Activated T-cell treated with anti-CD3 and anti-CD28 coated beads for 4 hours (primary cell): Measurements from ENCODE around the gene NDST4.

Source experiments
- DNase-seq: peaks from one replicate; pipeline ENCODE4 v3.0.0-alpha.2; 2020

Gene NDST4

DNA sequence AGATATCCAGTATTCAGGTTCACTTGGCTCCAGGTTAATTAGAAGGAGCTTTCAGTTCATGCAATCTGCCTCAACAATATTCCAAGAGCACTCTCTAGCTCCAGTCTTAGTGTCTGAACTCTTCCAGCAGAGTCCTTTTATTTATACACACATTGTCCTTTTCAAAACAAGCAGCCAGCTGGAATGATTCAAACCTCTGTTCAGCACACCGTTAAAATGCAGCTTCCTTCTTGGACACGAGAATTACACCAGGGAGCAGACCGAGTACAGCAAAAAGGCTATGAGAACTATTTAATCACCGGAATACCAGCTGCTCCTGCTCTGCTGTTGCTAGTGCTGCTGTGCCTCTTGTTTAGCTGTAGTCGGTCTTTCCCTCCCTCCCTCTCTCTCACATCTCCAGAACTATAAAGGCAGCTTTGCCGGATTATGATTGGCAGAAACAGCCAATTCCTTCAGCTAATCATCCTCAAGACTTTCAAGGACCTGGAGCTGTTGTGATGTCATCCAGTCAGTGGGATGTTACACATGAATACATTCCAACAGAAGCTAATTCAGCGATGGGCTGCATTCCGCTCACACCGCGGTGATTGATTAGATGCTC lies at the start of gene NDST4:
Gene NDST4, minus strand, starts transcription at position 115 of the 601 bp plus-strand sequence. CDS start 36,584 bp downstream, outside the sequence.
- DNase-seq, result no peak

DNA sequence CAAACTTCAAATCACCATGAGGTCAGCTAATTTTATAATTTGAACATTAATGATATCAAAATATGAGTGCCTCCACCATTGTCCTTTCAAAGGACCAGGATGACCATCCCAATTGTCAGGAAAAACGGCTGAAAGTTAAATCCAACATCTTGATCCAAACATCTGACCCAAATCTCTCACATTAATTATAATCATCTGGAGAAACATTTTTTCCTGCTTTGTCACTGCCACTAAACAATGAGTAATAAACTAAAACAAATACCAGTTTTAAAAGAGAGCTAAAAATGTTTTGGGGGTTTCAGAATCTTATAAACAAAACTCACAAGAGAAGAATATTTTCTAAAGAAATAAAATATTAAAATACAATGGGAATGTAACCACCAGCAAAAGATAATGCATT lies 45.7 kb upstream of the NDST4 start:
- no peak for DNase-seq

DNA sequence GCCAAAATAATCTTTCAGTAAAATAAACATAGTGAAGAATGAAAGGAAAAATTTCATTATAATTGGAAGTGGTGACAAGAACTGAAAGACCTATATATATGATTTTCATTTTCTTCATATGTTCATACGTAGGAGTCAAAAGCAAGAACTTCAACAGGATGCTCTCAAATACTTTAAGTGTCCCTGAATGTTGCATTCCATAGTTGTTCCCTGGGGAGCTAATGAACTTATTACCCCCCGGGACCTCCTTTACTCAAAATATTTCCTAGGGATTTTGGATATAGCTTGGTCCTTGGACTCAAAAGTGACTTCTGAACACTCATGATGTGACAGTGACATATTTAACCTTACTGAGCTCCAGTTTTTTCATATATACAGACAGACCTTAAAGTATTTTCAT lies 44.9 kb upstream of the NDST4 start:
- DNase-seq, result no peak

DNA sequence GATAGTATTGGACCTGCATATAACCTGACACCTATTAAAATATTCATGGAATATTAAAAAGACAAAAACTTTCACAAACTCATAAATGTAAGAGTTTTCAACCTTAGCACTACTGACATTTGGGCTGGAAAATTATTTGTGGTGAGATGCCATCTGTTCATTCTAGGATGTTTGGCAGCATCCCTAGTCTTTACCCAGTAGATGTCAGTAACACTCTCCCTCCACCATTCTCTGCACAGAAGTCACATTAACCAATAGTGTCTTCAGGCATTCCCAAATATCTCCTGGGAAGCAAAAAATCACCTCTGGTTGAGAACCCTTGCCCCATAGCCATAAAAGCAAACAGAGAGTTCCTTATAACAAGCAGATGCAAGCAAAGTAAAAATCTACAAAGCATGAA lies 41.4 kb upstream of the NDST4 start:
- DNase-seq, result no peak

DNA sequence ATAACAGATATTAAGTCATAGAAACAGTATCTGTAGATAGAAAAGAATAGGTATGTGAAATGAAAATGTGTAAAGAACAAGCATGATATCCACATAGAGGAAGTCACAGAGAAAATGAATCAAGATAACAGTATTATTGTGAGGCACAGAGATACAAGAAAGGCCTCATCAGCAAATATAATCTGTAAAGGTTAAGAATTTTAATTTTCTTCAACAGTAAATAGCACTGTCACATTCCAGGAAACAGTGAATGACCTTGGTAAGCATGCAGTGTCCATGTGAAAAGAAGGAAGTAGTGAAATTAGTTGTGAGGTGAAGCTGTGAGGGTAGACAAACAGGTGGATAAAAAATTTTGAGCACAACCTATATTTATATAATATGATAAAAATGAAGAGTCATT lies 39.5 kb upstream of the NDST4 start:
- no peak for DNase-seq

DNA sequence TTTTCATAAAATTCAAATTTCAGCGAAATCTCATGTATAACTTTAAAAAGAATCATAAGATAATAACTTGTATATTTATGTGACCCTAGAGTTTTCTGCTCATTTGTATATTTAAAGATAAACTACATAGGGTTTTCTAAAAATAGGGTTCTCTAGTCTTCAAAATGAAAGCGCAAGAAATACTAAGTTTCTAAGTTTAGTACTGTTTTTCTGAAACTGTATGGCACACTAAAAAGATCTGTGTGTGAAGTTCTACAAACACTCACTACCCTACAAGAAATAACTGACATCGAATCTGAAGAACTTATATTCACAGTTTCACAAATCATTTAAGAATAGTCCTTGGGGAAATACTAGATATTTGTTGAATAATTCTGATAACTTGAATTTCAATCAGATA lies 38.7 kb upstream of the NDST4 start:
- no peak for DNase-seq

DNA sequence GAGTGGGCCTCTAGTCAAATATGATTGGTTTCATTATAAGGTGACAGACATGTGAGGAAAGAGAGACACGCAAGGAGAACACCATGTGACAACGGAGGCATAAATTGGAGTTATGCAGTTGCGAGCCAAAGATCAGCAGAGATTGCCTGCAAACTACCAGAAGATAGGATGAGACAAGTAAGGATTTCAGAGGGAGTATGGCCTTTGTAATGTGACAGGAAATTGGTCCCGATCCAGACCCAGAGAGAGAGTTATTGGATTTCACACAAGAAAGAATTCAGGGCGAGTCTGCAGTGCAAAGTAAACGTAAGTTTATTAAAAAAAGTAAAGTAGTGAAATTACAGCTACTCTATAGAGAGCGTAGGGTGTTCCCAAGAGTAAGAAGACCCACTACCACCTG lies 35.7 kb upstream of the NDST4 start:
- no peak for DNase-seq

DNA sequence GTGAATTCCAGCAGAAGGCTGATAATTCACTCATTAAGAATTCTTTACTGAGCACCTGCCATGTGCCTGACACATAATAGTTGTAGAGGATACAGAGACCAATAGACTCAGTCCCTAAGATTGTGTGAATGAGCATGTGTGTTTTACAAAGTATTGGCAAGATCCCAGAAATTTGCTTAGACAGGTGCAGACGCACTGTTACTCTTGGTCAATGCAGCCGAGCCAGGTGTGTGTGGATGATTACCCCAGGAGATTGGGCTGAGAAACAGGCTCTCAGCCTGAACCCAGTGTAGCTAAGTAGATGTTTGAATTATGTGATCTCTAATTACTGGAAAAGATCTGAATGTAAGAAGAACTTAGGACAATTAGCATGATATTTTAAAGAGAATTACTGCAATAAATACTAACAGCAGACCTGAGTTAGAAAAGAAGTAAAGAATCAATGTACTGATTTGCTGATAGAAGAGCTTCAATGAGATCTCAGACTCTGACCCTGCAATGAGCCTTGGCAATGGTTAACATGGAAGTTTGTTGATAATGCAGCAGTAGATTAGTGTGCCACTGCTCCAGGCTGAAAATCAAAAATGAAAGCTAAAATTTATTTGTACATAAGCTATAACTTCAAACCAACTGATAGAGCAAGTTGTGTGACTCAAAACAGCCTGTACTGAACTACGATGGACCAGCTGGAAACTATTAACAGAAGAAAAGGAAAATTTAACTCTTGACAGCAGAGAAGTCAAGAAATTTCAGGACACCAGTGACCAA lies 32.2 kb upstream of the NDST4 start:
- DNase-seq, result no peak

DNA sequence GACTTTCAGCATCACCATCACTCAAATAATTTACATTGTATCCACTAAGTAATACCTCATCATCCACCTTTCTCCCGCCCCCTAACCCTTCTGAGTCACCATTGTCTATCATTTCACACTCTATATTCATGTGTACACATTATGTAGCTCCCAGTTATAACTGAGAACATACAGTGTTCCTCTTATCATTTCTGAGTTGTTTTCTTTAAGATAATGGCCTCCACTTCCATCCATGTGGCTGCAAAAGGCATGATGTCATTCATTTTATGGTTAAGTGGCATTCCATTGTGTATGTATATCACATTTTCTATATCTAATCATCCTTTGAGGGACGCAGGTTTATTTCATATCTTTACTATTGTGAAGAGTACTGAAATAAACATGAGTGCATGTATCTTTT lies 14.6 kb upstream of the NDST4 start:
- no peak for DNase-seq

DNA sequence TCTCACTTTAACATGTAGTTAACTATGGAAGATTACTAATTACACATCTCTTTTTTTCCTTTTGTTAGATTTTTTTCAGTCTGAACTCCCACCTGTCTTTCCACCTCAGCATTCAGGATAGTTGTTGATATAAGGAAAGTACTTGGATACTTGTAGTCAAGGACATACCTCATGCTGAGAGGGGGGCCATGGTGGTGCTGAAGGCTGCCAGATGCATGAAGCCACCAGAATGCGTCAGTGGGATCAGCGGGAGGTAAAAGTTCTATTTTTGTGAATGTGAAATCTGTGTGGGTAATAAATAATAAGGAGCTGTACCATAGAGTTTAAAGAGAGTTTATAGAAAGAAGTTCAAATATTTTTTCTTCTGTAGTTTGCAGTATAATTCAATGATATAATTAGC lies 13.1 kb upstream of the NDST4 start:
- DNase-seq, result no peak

DNA sequence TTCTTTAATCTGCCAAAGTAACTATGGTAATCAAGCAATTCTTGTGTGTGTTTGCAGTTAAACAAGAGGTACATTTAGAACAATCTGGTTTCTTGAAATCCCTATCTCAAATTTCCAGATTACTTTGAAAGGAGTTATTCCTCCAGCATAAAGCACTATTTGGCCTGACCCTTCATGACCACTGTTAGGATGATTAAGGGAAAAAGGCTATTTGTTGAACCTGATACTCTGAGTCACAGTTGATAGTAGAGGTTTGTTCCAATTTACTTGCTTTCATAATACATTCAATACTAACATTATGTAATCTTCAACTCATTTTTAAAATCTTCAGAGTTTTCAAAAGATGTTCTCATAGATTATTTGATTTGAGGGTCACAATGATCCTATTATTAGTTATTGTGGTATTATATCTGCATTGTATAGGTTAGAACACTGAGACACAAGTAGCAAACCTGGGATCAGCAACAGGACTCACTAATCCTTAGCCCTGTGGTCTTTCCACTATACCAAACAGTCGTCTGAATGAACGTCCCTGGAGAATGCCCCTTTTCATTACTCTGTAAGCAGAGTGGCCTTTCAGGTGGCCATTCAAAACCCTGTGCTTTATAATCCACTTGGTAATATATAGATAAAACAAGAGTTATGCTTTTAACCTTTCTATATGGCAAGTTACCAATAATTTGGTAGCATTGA lies 8.1 kb upstream of the NDST4 start:
- DNase-seq, result no peak

DNA sequence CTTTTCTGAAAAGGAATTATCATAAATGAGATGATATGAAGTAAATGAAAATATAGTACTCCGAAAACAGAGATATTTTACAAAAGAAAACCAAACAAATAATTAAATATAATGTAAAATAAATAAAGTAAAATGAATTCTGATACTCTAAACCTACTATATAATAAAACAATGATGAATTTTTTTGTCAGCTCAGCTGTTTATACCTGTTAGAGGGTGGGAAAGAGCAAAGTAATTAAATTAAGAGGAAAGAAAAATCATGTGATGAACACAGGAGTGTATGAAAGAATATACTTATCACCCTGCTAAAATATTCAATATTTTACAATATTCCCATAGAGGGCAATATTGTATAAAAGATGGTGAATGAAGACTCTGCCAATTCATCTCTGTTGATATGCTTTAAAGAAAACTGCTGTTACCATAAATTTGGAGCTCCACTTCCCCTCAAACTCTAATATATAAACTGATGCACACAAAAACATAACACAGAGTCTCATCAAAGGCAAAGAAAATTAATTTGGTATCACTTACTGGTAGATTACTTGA lies 6.5 kb upstream of the NDST4 start:
- DNase-seq, result no peak

DNA sequence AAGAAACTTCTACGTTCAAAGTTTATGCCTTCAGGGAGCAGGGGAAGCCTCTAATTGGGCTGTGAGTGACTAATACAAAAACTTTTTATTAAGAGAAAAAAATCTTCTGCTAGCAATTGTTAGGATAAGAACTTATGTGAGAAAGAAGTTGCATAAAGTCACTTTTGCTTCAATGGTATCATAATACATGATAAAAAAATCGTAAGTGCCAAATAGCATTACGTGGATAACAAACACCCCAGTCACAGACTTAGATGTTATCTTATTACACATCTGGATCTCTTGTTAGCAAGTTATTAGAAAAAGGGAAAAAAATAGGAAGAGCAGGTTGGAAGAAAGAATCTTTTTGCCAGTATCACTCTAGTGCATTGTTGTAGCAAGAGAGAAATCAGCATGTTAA lies 4.2 kb upstream of the NDST4 start:
- no peak for DNase-seq

DNA sequence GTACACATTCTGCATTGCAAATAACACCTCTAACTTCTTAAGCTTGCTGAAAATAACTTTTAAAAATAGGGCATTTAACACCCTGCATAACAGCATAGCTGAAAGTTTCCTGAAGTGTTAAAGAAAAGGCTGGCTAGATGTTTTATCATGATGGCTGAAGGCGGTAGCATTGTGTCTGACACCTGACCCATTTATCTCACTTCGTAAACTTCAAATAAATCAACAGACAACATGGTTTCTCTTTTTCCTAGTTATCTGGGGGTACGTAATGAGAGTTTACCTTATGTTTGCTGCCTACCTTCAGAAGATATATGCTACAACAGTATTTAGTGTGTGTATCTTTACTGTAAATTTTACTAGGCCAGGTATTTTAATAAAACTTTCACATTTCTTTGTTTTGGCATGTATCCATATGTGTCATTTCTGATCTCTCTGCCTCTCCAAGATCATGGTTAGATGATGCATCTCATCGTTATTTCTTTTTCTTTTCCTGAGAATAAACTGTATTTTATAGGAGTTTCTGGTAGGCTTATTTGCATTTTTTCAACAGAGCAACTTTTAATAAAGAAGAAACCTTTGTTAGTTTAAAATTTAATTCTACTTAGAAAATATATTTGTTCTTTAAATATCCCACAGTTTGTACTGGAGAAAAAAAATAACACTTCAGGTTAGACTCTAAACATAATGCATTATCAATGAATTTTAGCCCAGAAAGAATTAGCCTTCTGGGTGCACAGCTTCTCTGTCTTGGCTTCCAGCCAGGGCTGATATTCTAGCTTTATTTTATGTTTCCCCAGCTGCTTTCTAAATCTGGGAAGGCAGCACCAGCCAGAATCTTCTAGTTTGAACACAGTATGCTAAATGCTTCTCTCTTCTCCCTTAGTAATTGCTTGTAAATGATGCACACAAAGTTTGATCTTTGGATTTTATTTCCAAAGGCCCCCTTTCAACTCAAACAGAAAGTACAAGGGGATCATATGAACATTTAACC lies 2.9 kb downstream of the NDST4 start:
- DNase-seq, result no peak

DNA sequence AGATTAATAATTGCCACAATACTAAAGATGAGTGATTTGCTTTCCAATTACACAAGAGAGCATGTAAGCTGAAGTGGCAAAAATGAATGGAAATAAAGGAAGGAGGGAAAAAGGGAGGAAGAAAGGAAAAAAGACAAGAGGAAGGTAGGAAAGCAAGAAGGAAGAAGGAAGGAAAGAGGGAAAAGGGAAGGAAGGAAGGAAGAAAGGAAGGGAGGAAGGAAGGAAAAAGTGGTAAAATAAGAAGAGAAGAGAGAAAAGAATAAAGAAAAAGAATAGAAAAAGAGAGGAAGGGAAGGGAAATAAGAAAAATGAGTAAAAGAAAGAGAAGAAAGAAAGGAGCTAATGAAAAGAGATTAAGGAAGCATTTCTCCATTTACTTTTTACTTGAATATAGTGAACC lies 4.6 kb downstream of the NDST4 start:
- no peak for DNase-seq

DNA sequence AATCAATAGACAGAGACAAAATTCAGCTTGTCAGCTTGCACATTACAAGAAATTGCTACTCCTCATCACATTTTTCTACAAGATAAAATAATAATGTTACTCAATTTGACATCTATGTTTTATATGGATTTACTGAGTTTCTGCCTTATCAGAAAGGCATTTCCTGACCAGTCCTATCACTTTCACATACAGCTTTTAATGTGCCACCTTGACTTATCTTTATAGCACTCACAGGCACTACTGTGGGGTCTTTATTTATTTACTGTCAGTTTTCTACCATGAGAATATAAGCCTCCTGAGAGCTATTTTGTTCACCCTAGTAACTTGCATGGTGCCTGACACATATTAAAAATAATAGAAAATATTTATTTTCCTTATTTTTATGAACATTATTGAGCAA lies 6.0 kb downstream of the NDST4 start:
- DNase-seq, result no peak

DNA sequence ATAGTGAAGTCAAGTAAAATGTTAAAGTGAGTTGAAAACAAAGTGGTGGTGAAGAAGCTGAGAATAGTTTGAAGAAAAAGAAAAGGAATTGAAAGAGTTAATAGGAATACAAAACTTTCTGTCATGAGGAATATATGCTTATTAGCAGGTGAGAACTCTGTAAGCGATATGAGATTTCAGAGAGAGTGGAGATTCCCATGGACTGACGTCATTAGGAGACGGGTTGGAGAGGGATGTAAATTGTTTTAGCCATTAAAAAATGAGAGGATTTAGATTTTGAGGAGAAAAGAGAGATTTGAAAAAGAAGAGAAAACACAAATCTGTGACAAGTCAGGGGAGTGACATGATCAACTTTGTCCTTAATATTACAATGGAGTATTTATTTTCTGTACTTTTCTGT lies 11.7 kb downstream of the NDST4 start:
- DNase-seq, result no peak

DNA sequence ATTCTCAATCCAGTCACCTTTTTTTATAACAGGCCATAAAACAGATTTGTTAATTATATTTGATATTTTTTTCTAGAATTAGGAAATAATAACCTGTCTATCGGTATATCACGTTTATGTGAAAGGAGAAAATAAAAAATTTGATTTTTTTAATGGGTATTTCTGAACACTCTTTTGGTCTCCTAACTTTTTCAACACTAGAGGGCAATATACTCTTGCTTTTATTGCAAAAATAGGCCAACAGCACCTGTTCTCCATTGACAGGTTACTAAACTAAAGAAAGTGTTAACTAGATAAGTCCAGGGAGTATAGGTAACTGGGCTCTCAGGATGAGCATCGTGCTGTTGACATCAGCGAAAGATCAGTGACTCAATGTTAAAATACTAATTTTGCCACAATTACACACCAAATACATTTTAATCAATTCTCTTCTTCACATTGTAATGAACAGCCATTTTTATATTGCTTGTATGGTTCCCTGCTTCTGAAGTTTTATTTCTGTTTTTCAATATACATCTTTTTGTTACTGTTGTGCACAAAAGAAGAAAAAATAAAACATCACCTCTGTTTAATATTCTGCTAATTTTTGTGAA lies 22.8 kb downstream of the NDST4 start:
- no peak for DNase-seq

DNA sequence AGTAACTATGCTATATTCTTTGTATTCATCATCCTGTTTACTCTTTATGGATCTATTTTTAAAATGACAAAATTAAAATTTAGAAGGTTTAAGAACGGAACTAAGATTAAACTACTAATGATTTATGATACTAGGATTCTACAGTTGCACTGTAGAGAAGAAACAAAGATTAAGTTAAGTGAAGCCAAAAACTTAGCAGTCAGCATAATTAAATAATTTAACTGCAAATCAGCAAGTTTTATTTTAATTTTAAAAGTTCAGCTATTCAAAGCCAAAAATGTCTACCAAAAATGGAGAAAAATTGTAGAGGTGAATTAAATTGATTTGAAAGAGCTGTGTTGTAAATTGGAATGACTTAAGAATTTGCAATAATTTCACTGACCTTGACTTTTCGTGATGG lies 30.8 kb downstream of the NDST4 start:
- no peak for DNase-seq

DNA sequence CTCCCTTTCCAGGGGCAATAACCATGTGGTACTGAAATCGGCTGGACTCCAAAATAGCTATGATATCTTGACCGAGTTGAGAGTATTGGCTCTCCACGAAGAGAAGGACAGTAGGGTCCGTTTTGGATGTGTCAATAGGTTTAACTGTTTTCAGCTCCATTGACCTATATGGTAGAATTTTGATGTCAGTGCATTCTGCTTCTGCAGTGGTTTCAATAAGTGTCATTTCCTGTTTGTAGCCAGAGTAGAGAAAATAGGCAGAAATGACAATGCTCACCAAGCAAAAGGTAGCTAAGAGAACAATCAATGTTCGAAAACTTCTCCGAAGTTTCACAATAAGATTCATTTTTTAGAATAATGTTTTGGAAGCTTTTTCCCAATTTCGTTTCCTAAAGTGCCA lies 36.7 kb downstream of the NDST4 start:
- DNase-seq, result no peak

DNA sequence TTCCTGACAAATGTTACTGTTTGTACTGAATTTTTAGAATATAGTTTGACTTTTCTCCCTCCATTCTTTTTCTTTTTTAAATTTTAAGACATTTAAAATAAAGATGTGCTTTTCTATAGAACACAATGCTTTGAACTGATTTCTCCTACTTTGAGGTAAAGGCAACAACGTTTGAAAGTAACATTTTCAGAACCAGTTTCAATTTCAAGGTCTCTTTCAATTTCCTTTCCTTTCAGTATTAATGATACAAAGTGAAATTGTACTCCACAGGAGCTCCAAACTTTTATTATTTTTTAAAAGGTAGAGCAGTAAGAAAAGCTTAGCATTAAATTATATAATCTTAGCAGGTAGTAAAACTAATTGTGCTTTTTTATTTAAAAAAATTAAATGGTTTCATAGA lies 54.9 kb downstream of the NDST4 start:
- DNase-seq, result no peak

DNA sequence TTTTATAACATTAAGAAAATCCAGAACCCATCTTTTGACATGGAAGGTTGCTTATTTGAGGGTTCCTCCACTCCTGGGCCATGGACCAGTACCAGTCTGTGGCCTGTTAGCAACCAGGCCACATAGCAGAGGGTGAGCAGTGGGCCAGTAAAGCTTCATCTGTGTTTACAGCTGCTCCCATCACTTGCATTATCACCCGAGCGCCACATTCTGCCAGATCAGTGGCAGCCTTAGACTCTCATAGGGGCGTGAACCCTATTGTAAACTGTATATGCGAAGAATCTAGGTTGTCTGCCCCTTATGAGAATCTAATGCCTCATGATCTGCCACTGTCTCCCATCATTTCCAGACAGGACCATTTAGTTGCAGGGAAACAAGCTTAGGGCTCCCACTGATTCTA lies 58.6 kb downstream of the NDST4 start:
- no peak for DNase-seq
